ENCODE measurements around the gene ZNF628. TPM values are rescaled to one million over a fixed set of nuclear protein-coding genes. Genes with fewer than 3 reads are reported as not detected.

Gene ZNF628
- total and polyA plus RNA-seq, 2 of the 8 experiments (the other 6 are each of a cell fraction or from before 2014, with no cell fraction given) = 1.7 to 10.8 TPM

DNA sequence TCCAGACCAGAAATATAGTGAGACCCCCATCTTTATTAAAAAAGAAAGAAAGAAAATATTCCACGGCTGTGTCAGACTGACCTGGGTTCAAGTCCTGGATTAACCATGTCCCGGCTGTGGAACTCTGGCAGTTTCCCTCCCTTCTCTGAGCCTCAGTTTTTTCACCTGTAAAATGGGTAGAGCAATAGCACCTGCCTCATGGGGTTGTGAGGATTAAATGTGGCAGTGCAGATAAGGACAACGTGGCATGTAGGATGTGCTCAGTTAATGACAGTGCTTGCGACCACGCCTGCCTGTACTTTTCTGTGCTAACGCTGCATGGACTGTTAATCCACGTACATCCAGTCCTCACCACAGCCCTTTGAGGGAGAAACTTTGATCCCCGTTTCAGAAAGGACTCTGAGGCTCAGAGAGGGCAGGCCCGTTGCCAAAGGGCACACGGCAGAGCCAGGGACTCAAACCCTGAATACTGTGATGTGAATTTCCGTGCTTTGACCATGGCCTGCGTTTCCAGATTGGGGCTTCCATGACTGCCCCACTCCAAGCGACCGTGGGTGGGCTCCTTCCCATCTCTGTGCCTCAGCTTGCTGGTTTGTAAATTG is 44.4 kb downstream of the ZNF628 start (continued):
- TF ChIP-seq HDAC6 (IDR thresholded peaks at IDR 0.05; ENCODE audit: low read depth, low read length) = no peak
- TF ChIP-seq SAP30 (IDR thresholded peaks at IDR 0.05; ENCODE audit: insufficient read depth, insufficient replicate concordance, low read length) = no peak
- TF ChIP-seq TAF1 (IDR thresholded peaks at IDR 0.05; ENCODE audit: low read depth, low read length) = no peak
- TF ChIP-seq CEBPB (IDR thresholded peaks at IDR 0.05; ENCODE audit: low read depth, low read length) = no peak
- TF ChIP-seq, protein P1, sequence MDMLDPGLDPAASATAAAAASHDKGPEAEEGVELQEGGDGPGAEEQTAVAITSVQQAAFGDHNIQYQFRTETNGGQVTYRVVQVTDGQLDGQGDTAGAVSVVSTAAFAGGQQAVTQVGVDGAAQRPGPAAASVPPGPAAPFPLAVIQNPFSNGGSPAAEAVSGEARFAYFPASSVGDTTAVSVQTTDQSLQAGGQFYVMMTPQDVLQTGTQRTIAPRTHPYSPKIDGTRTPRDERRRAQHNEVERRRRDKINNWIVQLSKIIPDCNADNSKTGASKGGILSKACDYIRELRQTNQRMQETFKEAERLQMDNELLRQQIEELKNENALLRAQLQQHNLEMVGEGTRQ (IDR thresholded peaks at IDR 0.05; ENCODE audit: low read length) = no peak
- TF ChIP-seq FOSL1 (IDR thresholded peaks at IDR 0.05; ENCODE audit: insufficient read depth, low read depth, low read length) = no peak
- TF ChIP-seq NRF1 (IDR thresholded peaks at IDR 0.05; ENCODE audit: low read depth, low read length) = no peak
